ENCODE measurements around the gene LCE6A. TPM values are rescaled to one million over a fixed set of nuclear protein-coding genes. Genes with fewer than 3 reads are reported as not detected.

LCE6A gene
- total RNA-seq, 1 experiment from 2014 or later = not detected

DNA sequence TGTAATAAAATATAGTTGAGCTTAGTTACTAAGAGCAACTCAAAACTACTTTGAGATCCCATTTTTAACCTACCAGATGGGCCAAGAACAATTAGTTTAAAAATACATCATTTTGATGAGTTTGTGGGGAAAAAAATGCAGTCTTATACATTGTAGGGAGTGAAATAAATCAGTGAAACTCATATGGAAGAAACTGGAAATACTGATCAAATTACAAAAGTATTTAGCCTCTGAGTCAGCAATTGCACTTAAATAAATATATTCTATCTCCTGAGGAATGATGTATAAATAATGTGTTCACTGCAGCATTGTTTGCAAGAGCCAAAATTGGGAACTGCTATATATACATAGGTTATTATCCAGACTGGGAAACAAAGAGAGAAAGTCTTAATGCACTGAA, 30.8 kb downstream of the LCE6A start:
- DNase-seq (ENCODE audit: low read depth) = no peak

DNA sequence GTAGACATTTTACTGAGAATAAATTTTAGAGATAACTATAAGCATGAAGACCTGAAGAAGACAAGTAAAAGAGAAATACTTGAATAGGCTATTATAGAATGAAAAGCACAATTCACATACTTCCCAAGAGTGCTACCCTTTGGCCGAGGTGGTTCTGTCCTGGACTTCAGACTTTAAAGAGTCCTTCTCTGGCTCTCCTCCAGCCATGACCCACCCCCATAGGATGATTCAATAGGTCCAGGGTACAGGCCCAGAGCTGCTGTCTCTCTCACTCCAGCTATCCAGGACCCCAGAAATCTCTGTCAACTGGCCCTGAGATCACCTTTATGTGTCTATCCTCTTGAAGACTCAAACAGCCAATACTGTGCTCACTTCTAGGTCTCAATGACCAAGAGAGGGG, 34.2 kb downstream of the LCE6A start:
- no peak for DNase-seq (ENCODE audit: low read depth)

DNA sequence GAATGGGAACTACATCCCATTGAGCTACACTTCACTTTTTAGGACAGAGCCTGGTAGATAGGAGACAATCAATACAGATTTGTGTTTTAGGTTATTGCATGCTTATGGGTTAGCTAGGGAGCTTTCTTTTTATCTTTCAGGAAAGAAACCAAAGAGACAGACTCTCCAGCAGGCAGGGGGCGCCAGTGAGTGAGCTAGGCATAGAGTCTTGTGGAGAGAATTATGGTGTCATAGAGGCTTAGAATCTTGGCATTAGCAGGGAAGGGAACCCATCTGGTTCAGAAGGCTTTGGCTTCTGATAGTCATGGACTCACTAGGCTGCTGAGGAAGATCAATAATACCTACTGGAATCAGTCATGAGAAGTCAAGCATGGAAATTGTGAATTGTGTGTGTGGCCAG, 35.4 kb downstream of the LCE6A start, which contains the start of gene SMCP:
SMCP (plus strand) TSS at position 281 of the 400 bp plus-strand sequence. CDS start 6,101 bp downstream, outside the sequence.
- DNase-seq (ENCODE audit: low read depth) = peak; percentile 25

DNA sequence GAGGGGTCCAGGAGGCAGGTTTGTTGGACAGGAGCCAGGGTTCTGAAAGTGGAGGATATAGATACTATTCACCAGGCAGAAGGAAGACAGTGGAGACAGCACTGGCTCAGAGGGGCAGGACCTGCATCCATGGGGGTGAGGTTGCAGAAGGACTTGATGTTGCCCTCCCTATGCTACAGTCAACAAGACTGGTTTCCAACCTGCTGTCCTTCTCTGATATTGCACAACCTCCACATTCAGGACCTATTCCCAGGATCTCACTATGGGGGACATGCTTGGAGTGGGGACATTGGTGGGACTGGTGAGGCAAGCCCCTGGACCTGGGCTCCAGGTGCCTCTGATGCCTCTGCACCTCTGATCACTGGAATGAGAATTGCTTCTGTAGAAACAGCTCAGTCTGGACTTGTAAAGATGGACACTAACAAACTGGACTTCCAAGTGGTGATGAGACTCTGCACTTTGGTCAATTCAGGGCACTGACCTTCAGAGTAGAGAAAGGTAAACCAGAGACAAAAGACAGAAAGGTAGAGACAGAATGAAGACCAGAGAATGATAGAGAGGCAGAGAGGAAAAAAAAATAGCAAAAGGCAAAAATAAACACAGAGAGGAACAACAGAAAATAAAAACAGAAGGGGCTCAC, 37.0 kb downstream of the LCE6A start:
- DNase-seq (ENCODE audit: low read depth) = no peak

DNA sequence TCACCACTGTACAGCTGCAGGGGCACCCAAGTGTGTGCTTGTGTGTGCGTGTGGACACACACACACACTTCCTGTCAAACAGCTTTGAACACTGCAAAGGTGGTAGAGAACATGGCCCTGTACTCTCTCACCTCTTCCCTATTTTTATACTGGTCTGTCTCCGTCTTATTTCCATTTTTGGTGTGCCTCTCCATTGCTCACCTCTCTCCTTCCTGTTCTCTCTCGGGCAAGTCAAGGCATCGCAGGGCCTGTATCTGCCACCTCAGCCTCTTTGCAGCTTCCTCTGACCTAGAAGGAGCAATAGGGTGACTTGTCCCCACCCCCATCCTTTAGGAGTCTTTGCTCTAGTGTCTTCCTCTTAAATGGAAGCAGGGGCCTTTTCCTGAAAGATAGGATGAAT, 37.7 kb downstream of the LCE6A start:
- DNase-seq (ENCODE audit: low read depth) = no peak

DNA sequence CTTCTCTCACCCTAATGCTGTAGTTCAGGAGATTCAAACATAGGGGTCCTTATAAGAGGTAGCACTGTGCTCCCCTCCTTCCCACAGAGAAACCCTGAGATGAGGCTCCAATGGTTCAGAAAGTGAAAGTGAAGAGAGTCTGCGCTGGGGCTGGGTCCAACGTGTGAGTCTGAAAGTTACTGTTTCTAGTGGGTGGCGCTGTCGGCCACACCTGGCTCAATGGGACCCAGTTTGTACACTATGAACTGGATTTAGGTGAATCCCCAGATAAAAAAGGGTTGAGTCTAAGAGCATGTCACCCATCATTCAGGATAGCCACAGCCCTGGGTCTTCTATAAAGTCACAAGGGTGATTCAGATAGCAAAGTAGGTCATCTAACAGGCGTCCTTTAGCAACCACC, 38.3 kb downstream of the LCE6A start:
- peak; percentile 30 for DNase-seq (ENCODE audit: low read depth)

DNA sequence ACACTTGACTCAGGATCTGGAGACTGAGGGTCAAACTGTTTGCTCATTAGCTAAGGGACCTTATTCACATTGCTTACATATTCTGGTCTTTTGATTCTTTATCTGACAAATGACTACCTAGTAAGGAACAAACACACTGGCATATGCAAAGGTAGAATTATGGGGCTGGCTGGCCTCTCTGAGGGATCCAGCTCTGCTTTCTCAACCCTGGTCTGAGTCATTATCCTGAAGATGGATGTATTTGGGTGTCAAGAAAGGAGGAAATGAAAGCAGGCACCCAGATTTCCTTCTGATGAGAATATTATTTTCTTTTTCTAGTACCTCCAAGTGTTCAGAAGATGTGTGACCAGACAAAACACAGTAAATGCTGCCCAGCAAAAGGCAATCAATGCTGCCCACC, 41.4 kb downstream of the LCE6A start:
- DNase-seq (ENCODE audit: low read depth) = no peak

DNA sequence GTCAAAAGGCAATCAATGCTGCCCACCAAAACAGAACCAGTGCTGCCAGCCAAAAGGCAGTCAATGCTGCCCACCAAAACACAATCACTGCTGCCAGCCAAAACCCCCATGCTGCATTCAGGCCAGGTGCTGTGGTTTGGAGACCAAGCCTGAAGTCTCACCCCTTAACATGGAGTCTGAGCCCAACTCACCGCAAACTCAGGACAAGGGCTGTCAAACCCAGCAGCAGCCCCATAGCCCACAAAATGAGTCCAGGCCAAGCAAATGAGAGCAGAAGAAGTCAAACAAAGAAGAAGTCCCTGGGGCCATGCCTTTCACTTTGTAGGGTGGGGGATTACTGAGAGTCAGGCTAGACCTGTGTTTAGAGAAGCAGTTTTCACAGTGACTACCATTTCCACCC, 41.9 kb downstream of the LCE6A start:
- no peak for DNase-seq (ENCODE audit: low read depth)

DNA sequence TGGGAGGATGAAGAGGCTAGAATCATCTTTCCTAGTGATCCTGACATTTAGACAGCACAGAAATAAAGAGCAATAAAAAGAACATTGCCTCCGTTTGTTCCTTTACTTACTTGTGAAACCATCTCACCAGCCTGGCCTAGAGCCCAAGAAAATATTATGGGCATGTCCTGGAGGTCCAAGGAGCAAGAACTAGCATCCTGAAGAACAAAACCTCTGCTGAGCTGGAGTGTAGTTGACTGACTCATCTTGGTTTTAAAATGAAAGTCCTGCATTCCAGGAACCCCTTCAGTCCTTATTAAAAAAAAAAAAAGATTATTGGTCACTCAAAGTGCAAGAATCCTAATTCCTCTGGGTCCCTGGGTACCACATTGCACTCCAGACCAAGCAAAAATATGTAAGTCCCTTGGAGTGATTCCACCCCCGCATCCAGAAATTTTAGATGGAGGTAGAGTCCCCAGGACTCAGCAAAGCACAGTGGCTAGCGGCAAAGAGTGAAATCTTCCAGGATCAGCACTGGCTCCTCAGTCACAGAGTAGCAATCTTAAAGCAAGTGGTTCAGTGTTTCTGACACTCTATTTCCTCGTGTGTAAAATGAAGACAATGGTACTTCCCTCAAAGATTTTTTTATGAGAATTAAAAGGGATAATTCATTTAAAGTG, 42.4 kb downstream of the LCE6A start:
- DNase-seq (ENCODE audit: low read depth) = peak; percentile 42

DNA sequence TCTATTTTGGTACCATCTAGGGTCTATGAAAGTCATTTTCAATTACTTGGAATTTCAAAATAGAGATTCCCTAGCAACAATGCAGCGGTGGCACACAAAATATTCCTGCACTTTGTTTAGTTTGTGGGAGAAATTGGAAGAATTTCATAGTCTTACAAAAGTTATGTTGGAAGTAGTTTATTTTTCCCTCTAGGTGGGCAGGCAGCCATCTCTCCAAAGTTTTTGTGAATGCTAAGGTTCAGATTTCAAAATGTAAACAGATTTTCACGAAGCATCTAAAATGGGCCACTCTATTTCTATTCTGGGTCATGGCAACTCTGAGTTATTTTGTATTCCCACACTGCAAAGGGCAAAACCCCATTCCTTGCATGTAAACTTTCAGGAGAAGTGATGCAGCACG, 43.4 kb downstream of the LCE6A start:
- no peak for DNase-seq (ENCODE audit: low read depth)

DNA sequence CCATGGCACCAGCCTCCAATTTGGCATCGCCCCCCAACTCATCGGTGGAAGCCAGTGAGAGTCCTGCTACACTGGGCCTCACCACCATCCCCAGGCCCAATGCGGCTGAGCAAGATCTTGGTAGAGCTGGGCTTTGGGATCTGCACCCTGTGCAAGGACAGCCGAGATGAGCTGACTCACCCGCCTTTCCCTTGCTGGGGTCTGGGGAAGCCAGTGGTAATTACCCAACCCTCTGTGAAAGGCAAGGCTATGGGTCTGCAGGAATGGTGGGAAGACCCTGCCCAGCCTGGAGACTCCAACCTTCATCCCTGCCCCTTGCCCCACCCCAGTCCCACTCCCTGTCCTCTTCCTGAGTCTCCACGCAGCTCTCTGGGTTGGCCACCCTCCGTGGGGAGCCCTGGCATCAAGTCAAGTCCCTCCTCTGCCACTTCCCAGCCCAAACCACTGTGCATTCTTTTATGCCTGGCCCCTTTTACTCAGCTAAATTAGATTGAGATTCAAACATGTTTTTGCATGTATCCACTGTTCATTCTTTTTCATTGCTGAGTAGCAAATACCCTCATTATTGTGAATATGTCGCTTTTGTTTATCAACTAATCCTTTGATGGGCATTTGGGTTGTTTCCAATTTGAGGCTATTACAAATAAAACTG, 44.2 kb downstream of the LCE6A start:
- peak; percentile 25 for DNase-seq (ENCODE audit: low read depth)

DNA sequence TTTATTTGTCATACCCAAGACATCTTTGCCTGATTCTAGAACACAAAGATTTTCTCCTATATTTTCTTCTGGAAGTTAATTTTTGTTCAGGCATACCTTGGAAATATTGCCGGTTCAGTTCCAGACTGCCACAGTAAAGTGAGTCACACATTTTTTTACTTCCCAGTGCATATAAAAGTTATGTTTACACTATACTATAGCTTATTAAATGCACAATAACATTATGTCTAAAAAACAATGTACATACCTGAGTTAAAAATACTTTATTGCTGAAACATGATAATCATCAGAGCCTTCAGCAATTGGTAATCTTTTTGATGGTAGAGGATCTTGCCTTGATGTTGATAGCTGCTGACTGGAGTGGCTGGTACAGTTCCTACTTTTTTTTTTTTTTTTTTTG, 45.5 kb downstream of the LCE6A start:
- DNase-seq (ENCODE audit: low read depth) = no peak

Other genes starting within 250 kb of the LCE6A start
- not detected in 2 replicates for gene LCE3C, start 242.6 kb upstream of the LCE6A start, total RNA-seq (2014; rRNA removed; shearing (Covaris generic))
- gene LCE3B, start 229.0 kb upstream of the LCE6A start, total RNA-seq (2014; rRNA removed; shearing (Covaris generic)) = not detected in 2 replicates
- gene LCE3A, start 219.8 kb upstream of the LCE6A start, total RNA-seq (2014; rRNA removed; shearing (Covaris generic)) = not detected in 2 replicates
- not detected in 2 replicates for gene LCE2D, start 179.5 kb upstream of the LCE6A start, total RNA-seq (2014; rRNA removed; shearing (Covaris generic))
- not detected in 2 replicates for gene LCE2C, start 167.6 kb upstream of the LCE6A start, total RNA-seq (2014; rRNA removed; shearing (Covaris generic))
- not detected in 2 replicates for gene LCE2B, start 156.7 kb upstream of the LCE6A start, total RNA-seq (2014; rRNA removed; shearing (Covaris generic))
- not detected in 2 replicates for gene LCE2A, start 144.5 kb upstream of the LCE6A start, total RNA-seq (2014; rRNA removed; shearing (Covaris generic))
- gene LCE4A, start 134.7 kb upstream of the LCE6A start, total RNA-seq (2014; rRNA removed; shearing (Covaris generic)) = not detected in 2 replicates
- not detected in 2 replicates for gene KPRP, start 84.8 kb upstream of the LCE6A start, total RNA-seq (2014; rRNA removed; shearing (Covaris generic))
- gene LCE1F, start 67.7 kb upstream of the LCE6A start, total RNA-seq (2014; rRNA removed; shearing (Covaris generic)) = not detected in 2 replicates
- not detected in 2 replicates for gene LCE1E, start 56.6 kb upstream of the LCE6A start, total RNA-seq (2014; rRNA removed; shearing (Covaris generic))
- not detected in 2 replicates for gene LCE1D, start 46.1 kb upstream of the LCE6A start, total RNA-seq (2014; rRNA removed; shearing (Covaris generic))
- not detected in 2 replicates for gene LCE1C, start 36.2 kb upstream of the LCE6A start, total RNA-seq (2014; rRNA removed; shearing (Covaris generic))
- not detected in 2 replicates for gene LCE1B, start 30.9 kb upstream of the LCE6A start, total RNA-seq (2014; rRNA removed; shearing (Covaris generic))
- not detected in 2 replicates for gene LCE1A, start 15.4 kb upstream of the LCE6A start, total RNA-seq (2014; rRNA removed; shearing (Covaris generic))
- gene LCE7A, start 17.1 kb downstream of the LCE6A start, total RNA-seq (2014; rRNA removed; shearing (Covaris generic)) = not detected in 2 replicates
- not detected in 2 replicates for gene SMCP, start 35.5 kb downstream of the LCE6A start, total RNA-seq (2014; rRNA removed; shearing (Covaris generic))
- gene IVL, start 65.7 kb downstream of the LCE6A start, total RNA-seq (2014; rRNA removed; shearing (Covaris generic)) = 0.06 TPM in 1 of 2 replicates, not detected in the other
- gene SPRR5, start 104.3 kb downstream of the LCE6A start, total RNA-seq (2014; rRNA removed; shearing (Covaris generic)) = not detected in 2 replicates
- gene SPRR4, start 127.8 kb downstream of the LCE6A start, total RNA-seq (2014; rRNA removed; shearing (Covaris generic)) = not detected in 2 replicates
- not detected in 2 replicates for gene SPRR1A, start 141.2 kb downstream of the LCE6A start, total RNA-seq (2014; rRNA removed; shearing (Covaris generic))
- gene SPRR3, start 158.9 kb downstream of the LCE6A start, total RNA-seq (2014; rRNA removed; shearing (Covaris generic)) = not detected in 2 replicates
- gene SPRR1B, start 188.3 kb downstream of the LCE6A start, total RNA-seq (2014; rRNA removed; shearing (Covaris generic)) = not detected in 2 replicates
- gene SPRR2D, start 198.3 kb downstream of the LCE6A start, total RNA-seq (2014; rRNA removed; shearing (Covaris generic)) = not detected in 2 replicates
- not detected in 2 replicates for gene SPRR2A, start 214.7 kb downstream of the LCE6A start, total RNA-seq (2014; rRNA removed; shearing (Covaris generic))
- not detected in 2 replicates for gene SPRR2B, start 228.8 kb downstream of the LCE6A start, total RNA-seq (2014; rRNA removed; shearing (Covaris generic))

Measured in Daoy (cell line).